ENCODE results near the gene FBXO7.
A peak's percentile ranks its signal among the peaks of the same experiment; 100 is the strongest.
"Not testable (repeated sequence)": the region's sequence is repeated elsewhere in the genome, so short reads cannot be mapped to it uniquely, and the experiment has no call there.

FBXO7 gene

DNA sequence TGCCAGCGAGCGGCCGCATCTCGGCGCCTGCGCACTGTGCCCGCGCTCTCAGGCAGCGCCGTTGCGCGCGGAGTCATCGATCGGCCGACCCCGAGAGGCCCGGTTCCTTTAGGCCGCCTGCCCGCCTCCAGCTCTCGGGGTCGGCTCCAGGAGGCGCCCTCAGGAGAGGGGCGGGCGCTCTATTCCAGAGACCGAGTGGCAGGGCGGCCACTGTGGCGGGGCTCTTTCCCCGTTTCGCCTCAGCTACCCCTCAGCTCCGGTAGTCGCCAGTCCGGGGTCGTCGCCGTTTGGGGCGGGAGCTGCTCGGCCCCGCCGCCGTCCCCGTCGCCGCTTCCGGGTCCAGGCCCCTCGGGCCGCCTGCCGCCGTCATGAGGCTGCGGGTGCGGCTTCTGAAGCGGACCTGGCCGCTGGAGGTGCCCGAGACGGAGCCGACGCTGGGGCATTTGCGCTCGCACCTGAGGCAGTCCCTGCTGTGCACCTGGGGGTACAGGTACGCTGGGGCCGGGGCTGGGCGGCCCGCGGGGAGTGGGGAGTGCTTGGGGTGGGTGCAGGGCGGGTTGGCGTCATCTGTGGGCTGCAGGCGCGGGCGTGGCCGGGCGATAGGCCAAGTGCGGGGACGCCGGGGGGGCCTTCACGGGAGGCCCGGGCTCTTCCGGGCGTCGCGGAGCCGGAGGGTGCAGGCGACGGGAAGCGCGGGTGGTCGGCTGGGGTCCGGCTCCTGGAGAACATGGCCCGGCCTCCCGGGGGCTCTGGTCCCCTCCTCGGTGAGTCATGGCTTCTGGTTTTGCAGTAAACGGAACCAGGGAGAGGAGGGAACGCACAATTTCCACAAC is at the start of gene FBXO7:
Gene FBXO7, plus strand, starts transcription at position 177 of the 833 bp plus-strand sequence. Its CDS starts 192 bp downstream, at position 369.
- DNase-seq, result peak; percentile 96

DNA sequence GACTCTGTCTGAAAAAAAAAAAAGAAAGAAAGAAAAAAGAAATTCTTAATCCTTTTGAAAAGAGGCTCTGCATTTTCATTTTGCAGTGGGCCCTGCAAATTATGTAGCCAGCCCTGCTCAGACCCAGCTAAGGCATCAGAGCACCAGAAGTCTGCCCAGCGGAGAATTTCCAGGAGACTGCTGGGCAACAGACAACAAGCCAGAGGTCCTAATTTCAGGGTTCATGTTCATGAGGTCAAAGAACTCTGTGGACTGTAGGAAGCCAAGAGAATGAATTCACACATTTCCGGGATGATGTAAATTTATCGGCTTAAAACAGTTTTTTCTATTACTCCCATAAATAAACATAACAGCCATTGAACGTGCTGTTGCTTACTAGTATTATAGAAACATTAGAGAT is 47.7 kb upstream of the FBXO7 start:
- DNase-seq, result no peak

DNA sequence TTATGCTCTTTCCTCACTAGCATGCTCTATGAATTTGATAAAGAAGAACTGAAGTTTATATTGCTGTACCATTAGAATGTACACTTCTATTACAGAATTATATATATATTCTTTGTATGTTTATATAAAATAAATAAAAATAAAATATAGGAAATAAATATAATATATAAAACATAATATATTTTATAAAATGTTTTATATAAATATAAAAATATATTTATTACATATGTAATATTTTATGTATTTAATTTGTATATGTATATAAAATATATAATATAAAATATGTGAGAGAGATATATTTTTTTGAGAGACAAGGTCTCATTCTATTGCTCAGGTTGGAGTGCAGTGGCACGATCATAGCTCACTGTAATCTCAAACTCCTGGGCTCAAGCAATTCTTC is 44.3 kb upstream of the FBXO7 start:
- no peak for DNase-seq

DNA sequence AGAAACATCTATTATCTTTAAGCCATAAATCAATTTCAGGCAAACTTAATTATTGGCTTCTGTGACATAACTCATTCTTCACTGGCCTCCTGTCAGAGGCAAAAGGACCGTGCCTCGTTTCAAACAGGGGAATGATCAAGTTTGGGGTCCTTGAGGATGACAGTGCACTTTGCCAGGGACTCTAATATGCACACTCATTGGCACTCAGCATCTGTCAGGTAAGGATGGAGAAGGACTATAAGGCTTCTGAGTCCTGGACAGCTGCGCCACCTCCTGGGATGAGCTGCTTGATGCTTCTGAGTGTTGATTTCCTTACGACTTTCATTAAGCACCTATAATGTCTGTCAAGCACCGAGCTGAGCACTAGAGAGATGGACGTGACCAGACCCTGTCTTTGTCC is 30.5 kb upstream of the FBXO7 start:
- DNase-seq, result peak; percentile 46

DNA sequence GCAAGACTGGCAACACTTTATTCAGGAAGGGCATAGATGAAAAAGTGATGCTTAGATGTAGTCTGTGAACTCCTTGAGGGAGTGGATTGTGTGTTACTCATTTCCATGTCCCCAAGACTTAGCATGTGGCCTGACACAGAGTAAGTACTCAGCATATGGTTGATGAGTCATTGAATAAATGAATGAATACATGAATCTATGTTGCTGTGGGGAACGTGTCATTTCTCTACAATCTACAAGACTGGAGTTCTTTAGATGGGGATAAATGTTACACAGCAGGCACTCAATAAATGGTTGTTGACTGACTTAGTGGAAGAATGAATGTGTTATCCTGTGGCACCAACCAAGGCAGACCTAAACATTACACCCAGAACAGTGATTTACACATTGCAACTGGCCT is 28.3 kb upstream of the FBXO7 start:
- DNase-seq, result no peak

DNA sequence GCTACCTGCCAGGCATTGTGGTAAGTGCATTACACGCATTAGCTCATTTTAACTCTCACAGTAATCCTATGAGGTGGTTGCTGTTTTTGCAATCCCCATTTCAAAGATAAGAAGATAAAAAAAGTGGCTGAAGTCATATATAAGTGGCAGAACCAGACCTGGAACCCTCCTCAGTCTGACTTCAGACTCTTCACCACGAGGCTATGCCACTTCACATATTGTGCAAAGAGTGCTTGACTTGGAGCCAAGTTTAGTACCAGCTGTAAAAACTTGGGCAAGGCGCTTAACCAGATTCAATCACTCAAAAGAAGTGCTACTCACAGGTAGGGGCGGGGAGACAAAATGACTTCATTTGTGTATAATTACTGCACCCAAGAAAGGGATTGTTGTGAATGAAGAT is 25.6 kb upstream of the FBXO7 start:
- DNase-seq, result peak; percentile 5

DNA sequence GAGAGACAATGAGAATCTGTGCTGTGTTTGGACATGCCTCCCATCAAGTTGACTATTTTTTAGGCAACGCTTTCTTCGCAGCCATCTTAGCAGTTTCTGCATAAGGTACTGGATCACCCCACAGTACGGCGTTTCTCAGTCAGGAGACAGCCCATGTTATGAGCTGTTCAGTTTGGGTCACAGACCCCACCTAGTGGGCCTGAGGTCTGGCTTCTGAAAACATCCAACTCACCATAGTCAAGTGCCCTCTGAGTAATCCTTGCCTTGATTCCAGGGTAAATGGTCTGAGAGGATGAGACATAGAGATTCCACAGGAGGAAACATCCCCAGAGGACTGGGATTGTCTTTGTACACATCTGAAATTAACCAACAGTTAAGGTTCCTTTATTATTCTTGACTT is 17.6 kb upstream of the FBXO7 start:
- DNase-seq, result no peak

DNA sequence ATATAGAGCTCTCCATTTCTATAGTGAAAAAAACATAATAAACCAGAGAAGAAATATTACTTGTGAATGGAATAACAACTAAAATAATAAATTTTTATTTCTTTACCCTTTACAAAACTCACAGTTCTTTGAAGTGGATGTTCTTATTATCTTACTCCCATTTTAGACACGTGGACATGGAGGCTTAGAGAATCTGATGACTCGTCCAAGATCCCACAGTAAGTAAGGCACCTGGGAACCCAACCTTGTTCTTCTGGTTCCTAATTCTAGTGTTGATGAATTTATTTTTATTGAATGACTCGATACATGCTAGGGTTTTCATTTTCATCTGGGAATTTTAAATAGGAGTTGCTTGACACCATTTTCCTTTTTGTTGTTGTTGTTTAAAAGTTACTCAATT is 12.2 kb upstream of the FBXO7 start:
- no peak for DNase-seq

DNA sequence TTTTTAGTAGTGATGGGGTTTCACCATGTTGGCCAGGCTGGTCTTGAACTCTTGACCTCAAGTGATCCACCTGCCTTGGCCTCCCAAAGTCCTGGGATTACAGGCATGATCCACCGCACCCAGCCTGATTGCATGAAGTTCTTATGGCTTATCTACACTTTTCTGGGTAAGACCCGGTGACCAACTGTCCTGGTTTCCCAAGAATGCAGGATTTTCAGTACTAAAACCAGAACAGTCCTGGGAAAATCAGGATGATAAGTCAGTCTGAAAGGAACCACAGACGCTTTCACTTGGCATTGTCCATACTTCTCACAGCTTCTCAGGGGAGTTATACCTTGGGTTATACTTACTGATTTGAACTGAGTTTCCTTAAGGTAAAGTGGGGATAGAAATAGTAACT is 8.9 kb upstream of the FBXO7 start:
- DNase-seq, result no peak

DNA sequence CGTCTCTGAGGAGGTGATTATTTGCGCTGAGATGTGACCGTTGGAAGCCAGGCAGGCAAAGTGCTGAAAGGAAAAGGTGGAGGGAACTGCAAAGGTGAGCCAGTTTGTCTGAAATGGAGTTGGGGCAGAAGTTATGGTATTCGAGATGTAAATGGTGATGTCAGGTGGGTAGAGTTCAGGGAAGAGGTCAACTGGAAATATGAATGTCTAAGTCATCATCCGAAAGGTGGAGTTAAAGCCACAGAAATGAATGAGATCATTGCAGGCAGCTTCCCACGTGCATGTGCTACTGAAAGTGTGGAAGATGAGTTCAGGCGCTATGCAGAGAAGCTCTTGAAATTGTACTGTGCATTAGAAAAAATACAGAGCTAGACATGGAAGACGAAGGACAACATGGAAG is 8.1 kb upstream of the FBXO7 start:
- DNase-seq, result no peak

DNA sequence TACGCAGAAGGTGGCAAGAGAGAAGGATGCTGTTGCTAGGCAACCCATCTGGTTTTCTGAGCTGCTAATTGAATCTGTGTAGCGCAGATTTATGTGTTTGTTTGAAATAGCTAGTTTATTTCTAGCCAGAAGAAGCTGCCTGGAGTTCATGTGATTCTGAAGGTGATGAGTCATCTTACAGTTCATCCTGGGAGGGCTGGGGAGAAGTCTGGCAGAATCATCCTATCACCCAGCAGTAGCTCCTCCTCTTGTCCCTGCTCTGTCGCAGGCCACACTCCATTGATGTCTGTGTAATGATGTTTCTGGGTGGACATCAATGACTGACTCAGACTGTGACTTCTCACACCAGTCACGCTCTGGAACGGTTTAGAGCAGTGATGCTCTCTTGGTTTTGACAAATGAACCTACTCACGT is 4.8 kb upstream of the FBXO7 start:
- peak; percentile 38 for DNase-seq

DNA sequence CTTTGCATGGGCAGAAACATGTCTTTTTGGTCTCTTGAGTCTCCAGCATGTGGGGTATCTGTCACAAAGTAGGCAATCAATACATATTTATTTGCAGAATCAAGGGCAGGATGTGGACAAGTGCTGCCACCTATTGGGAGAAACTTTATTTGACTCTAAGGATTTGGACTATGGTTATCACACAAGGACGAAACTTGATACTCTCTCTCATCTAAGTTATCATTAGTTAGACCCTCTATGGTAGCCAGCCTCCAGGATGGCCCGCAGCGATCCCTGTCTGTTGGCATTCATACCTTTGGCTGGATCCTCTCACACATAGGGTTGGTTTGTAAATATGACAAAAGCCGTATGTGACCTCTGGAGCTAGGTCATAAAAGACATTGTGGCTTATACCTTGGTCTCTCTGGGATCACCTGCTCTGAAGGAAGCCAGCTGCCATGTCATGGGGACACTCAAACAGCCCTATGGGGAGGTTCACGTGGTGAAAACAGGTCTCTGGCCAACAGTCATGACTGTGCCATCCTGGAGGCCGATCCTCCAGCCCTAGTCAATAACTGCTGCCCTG is 1.1 kb upstream of the FBXO7 start:
- DNase-seq, result peak; percentile 85

DNA sequence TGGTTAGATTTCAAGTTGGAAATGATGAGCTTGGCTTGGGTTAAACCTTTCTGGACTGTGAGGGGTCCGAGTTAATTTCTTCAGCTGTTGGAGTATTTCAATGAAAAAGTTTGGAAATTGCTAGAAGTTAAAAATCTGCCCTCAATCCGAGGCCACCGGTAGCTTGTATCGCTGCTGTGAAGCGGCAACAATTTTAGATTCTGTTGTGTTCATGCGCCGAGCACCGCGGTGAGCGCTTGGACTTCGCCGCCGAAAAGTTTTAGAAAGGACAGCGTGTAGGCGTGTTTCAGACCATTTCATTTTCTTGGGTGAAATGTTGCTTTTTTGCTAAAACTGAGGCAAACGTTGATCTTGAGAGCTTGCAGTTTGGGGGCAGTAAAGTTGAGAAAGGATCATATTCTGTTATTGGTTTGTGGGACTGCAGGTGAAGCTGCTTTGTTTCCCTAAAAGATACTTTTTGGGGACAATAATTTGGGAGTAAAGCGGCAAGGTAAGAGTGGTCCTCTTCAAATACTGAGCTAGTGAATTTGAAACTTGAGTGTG is 928 bp downstream of the FBXO7 start:
- peak; percentile 68 for DNase-seq

DNA sequence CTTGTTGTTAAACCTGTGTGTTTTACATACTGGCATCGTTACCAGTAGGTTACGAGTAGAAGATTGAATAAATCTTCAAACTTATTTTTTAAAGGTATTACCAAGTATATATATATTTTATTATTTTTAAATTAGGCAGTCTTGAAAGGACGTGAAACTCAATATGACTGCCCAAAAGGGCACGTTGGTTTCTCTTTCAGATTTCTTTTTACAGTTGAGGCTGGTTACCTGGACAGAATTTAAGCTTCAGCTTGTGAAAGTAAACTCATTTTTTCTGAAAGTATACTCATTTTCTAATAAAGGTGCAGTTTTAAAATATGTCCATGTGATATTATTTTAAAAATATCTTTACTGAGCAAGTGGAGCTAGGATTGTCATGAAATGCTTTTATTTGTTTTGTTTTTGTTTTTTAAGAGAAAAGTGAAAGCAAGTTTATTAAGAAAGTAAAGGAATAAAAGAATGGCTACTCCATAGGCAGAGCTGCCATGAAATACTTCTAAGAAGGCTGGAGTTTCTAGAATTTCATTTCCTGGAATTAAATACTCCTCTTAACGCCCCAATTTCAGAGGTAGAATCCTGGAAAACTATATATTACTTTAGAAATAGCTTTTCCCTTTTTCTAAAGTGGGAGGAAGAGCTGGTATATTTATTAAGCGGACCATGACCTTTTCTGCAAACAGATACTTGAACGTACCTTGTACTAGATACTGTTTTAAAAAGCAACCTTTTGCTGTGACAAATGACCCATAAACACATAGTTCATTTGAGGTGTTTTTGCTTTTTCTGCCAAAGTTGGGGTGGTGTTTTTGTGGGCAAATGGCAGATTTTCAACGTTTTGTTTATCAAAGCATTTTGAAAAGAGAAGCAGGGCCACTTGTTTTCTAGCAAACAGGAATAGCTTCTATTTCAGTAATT is 1.9 kb downstream of the FBXO7 start:
- no peak for DNase-seq

DNA sequence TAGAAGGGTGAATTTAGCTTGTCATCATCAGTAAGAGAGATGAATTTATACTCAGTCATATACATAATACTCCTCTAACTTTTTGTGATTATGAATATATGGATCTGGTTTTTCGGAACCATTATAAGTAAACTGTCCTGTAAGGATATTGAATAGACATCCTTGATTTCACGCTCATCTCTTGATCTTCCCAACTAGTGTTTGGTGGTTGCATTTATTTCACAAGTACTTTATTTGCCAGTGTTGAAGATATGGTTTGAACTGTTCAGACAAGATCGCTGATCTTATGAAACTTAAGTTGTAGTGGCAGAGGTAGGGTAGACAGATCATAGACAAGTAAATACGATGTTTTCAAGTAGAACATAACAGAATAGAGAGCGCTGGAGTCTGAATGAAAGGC is 3.0 kb downstream of the FBXO7 start:
- DNase-seq, result no peak

DNA sequence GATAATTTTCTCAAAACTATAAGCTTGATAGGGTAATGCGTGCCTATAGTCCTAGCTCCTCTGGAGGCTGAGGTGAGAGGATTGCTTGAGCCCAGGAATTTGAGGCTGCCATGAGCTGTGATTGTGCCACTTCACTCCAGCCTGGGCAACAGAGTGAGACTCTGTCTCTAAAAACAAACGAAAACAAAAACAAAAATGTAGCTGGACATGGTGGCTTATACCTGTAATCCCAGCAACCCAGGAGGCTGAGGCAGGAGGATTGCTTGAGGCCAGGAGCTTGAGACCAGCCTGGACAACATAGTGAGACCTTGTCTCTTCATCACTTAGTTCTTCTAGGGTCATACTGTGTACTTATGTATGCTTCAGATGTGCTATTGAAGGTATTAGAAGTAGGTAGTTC is 3.9 kb downstream of the FBXO7 start:
- not testable (repeated sequence) for DNase-seq

DNA sequence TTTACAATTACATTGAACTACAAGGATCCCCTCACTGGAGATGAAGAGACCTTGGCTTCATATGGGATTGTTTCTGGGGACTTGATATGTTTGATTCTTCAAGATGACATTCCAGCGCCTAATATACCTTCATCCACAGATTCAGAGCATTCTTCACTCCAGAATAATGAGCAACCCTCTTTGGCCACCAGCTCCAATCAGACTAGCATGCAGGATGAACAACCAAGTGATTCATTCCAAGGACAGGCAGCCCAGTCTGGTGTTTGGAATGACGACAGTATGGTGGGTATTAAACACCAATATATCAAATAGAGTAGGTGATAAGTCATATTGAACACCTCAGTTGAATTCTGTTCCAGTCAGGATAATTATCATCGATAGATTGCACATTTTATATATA is 4.4 kb downstream of the FBXO7 start:
- no peak for DNase-seq

DNA sequence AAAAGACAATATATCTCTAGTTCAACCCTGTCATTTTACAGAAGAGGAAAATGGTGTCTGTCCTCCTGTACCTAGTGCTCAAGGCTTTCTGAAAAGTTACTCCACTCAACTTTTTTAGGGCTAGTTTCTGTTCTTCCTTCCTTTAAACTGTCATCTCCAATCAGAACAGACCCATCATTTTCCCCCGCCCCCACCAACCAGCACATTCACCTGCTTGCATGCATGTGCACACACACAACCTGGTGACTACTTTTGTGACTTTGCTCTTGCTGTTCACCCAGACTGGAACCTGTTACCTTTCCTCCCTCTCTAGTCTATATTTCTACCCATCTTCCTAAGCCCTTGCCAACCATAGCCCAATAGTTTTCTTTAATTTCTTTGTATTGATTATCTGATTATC is 5.6 kb downstream of the FBXO7 start:
- DNase-seq, result no peak

DNA sequence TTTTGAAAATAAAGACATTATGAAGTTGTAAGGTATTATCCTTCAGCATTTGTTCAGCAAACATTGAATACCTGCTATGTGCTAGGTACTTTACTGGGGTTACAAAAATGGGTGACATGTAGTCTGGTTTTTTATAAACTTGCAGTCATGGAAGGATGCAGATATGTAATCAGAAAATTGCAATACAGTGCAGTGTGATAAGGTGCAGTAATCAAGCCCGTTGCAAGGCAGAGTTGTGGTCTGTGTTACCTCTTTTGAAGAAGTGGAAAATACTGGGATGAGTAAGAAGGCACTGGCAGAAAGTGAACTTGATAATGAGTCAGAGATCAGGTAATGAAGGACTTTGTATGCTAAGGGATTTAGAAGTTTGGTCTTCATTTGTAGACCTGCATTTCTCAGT is 8.1 kb downstream of the FBXO7 start:
- peak; percentile 92 for DNase-seq

DNA sequence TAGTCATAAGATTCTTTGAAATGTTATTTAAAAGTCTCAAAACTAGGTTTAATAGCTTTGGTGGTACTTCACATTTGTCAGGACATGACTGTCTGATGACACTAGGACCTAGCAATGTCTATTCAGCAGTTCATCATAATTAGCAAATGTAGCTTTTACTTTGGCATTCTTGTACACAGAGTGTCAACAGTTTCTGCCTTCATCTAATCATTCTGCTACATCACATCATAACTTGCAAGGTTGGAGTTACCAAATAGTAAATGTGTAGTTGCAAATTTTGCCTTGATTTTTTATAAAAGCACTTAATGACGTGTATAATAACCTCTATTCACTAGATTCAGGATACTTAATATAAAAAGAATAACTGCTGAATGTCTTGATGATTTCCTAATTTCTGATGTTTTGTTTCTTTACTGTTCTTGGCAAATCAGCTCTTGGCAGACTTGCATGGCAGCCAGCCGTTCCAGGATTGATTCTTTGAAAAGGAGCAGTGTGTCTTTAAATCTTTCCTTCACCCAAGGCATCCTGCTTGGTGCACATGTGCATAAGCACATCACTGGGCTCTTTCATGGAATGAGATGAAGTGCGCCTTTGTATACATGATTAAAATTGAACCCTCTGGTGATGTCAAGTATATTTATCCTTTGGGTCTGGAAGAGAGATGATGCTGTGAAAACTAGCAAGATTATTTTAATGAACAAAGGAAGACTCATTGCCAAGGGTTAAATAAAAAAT is 12.2 kb downstream of the FBXO7 start:
- no peak for DNase-seq

DNA sequence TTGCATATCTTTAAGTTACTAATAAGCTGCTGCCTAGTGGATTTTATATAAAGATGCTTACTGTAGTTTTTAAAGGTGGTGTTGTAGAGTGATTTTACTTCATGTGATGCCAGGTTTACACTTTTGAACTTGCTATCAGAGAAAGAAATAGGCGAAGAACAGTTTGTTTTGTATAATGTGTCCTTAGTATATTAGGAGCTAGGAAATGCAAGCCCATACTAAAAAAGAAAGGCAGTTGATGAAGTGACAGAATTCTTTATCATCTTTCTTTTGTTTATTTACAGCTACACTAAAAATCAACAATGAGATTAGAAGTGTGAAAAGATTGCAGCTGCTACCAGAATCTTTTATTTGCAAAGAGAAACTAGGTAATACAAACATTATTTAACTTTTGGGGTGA is 12.8 kb downstream of the FBXO7 start:
- no peak for DNase-seq

DNA sequence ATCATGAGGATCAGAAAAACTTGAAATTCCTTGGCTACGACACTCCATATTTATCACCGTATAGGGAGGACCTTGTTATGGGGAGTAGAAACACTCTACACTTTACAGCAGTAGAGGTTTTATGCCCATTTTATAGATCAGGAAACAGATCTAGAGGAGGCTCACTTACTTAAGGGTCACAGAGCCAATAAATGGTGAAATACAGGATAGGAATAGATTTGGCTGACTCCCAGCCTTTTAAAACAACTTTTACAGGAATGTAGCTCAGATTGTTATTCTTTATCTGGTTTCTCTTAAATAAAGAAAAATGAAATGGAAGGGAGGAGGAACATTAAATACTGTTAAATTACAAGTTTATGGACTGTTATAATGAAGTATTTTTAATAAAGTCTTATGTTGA is 14.8 kb downstream of the FBXO7 start:
- no peak for DNase-seq

DNA sequence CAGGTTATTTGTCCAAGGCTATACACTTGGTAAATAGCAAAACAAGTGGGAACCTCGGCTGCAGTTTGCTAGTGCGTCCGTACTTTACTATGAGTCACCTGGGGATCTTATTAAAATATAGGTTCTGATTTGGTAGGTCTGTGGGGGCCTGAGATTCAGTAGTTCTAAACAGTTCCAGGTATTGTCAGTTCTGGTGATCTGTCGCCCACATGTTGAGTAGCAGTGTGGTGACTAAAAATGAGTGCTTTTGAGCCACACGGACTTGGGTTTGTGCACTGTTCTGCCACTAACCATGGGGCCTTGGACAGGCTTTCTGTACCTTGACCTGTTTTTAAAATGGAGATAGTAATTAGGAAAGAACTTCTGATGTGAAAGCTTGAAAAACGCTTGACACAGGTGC is 15.7 kb downstream of the FBXO7 start:
- no peak for DNase-seq
